Esophagus muscularis mucosa (tissue), 4 donors: ENCODE measurements around the gene LACTBL1. TPM values are rescaled to one million over a fixed set of nuclear protein-coding genes. Genes with fewer than 3 reads are reported as not detected.
A peak's percentile ranks its signal among the peaks of the same experiment; 100 is the strongest.

Source experiments
- DNase-seq: peaks from one replicate; pipeline ENCODE4 v3.0.0-alpha.2; 2017; ENCODE audit errors: extremely low spot score
- H3K27ac ChIP-seq, 4 donors: fragments of 200-600 bp; sonication (generic); replicated peaks in 1 of 4; 1 replicate in 3 of 4; 2 replicates in 1 of 4; pipeline ENCODE4 v1.5.1; 2016 to 2019; ENCODE audit warnings: mild to moderate bottlenecking in 1 of 4
- H3K27me3 ChIP-seq, 4 donors: fragments of 200-600 bp; sonication (generic); one replicate each; pipeline versions ENCODE4 v1.5.1 to v1.6.0; 2016 to 2019
- H3K36me3 ChIP-seq, 4 donors: fragments of 200-600 bp; sonication (generic); one replicate each; pipeline ENCODE4 v1.5.1; 2016 to 2019
- H3K4me1 ChIP-seq, 4 donors: fragments of 200-600 bp; sonication (generic); one replicate each; pipeline ENCODE4 v1.5.1; 2016 to 2019
- H3K4me3 ChIP-seq, 4 donors: fragments of 200-600 bp; sonication (generic); 1 replicate in 2 of 4; 2 replicates in 2 of 4; pipeline ENCODE4 v1.5.1; 2016 to 2019; ENCODE audit warnings: mild to moderate bottlenecking in 4 of 4, moderate library complexity in 1 of 4
- H3K9me3 ChIP-seq, 4 donors: fragments of 200-600 bp; sonication (generic); 1 replicate in 3 of 4; 2 replicates in 1 of 4; pipeline ENCODE4 v1.5.1; 2016 to 2019
- CTCF ChIP-seq, 3 experiments: fragments of 200-600 bp in 2 of 3; fragments of 450-650 bp in 1 of 3; sonication (generic) in 2 of 3; IDR thresholded peaks; one replicate each; pipeline ENCODE4 v1.5.1; 2017 to 2019; ENCODE audit warnings: antibody characterized with exemption in 3 of 3, mild to moderate bottlenecking in 2 of 3, moderate library complexity in 1 of 3
- EP300 ChIP-seq: sonication (generic); formaldehyde crosslinking; IDR thresholded peaks from one replicate; pipeline ENCODE4 v1.6.1; 2017; ENCODE audit warnings: antibody characterized with exemption
- POLR2A ChIP-seq: fragments of 450-650 bp; IDR thresholded peaks from one replicate; pipeline ENCODE4 v1.6.1; 2017; ENCODE audit warnings: antibody characterized with exemption, moderate library complexity, mild to moderate bottlenecking, low read depth
- POLR2AphosphoS5 ChIP-seq, 2 donors: sonication (generic); formaldehyde crosslinking; IDR thresholded peaks; one replicate each; pipeline ENCODE4 v1.6.1; 2017; ENCODE audit warnings: antibody characterized with exemption in 2 of 2
- WGBS: methylation state at CpG from one replicate; pipeline ENCODE4 v1.1.5; 2018; 5-methylcytosine and 5-hydroxymethylcytosine counted together
- intact Hi-C: fragments of 100-400 bp; cut with DNase I; formaldehyde crosslinking; loops from one replicate; pipeline ENCODE4 v1.15.1; 2023
- total RNA-seq, 4 donors: library from RNA; depleted of rRNA; stranded (reverse); fragments of >200 nt; gene quantifications; one replicate each; pipeline versions ENCODE4 v1.1.0 to v1.2.1, GENCODE V29; 2016

The LACTBL1 gene
- total RNA-seq, 4 donors from 2014 or later = not detected

DNA sequence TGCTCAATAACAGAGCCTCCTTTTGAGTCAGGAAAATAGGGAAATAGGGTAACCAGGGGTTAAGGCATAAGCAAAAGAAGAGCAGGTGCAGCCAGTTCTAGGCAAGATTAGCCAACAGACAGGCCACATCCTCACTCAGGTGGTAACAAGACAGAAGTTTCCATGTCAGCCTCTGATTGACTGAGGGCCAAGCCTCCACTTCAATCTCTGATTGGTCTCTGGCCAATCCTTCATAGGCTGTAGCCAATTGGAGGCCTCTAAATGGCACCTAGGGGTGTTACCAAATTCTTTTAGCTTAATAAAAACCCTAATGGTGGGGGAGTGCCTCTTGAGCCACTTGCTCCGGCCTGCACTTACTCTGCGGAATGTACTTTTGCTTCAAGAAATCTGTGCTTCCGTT is 37.2 kb downstream of the LACTBL1 start:
- Histone ChIP-seq H3K36me3 (no peaks in the 10 kb centered on the region), H3K9me3 (peaks cover 0 to 20% (median 4%) of the 10 kb centered on the region in 4 donors), H3K27ac (no peak overlapping the region), H3K4me3 (no peak overlapping the region), H3K4me1 (no peaks in the 10 kb centered on the region), H3K27me3 (peaks cover 0 to 14% (median 0%) of the 10 kb centered on the region in 4 donors)
- 95% methylated on average over 3 of the region's 3 CpGs for WGBS
- no peak for TF ChIP-seq POLR2A
- no peak for TF ChIP-seq CTCF (IDR thresholded peaks at IDR 0.05)
- no peak for TF ChIP-seq POLR2AphosphoS5 (IDR thresholded peaks at IDR 0.05)
- TF ChIP-seq EP300 = no peak
- DNase-seq = no peak
- intact Hi-C loops = no loop called here

DNA sequence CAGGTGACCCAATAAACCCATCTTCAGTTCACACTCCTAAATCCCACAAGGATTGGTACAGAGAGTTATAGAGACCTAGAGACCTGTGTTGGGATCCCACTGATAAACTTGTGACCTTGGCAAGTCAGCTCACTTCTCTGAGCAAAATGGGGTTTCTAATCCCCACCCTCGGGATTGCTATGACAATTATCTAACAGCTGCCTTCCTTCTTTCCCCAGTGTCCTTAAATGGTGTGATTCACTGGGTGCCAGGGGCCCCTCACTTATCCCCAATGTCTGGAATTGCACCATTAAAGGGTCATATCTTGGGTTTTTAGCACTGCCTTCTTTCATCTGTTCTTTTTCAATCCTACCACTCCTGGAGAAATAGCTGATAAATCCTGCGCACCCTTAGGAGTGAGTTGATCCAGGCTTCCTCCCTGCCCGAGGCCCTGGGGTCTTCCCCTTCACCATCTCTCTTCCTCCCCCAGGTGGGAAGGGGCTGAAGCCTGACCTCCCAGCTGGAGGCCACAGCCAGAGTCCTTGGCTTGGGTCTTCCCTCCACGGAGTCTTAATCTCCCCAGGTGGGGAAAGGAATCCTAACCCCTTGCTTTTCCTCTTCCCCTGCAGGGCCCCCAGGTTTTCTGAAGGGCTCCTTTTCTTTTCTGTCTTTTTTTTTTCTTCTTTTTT is 39.7 kb downstream of the LACTBL1 start:
- H3K27ac ChIP-seq = no peak overlapping the region
- 64% methylated on average over 4 of the region's 4 CpGs for WGBS
- H3K4me3 ChIP-seq = no peak overlapping the region
- no peaks in the 10 kb centered on the region for H3K36me3 ChIP-seq
- DNase-seq = no peak
- H3K4me1 ChIP-seq = no peaks in the 10 kb centered on the region
- intact Hi-C loops = no loop called here
- peaks cover 0 to 12% (median 4%) of the 10 kb centered on the region in 4 donors for H3K9me3 ChIP-seq
- peaks cover 0 to 17% (median 0%) of the 10 kb centered on the region in 4 donors for H3K27me3 ChIP-seq
- TF ChIP-seq POLR2A (no peak), EP300 (no peak), POLR2AphosphoS5 (IDR thresholded peaks at IDR 0.05) (no peak), CTCF (IDR thresholded peaks at IDR 0.05) (no peak)

DNA sequence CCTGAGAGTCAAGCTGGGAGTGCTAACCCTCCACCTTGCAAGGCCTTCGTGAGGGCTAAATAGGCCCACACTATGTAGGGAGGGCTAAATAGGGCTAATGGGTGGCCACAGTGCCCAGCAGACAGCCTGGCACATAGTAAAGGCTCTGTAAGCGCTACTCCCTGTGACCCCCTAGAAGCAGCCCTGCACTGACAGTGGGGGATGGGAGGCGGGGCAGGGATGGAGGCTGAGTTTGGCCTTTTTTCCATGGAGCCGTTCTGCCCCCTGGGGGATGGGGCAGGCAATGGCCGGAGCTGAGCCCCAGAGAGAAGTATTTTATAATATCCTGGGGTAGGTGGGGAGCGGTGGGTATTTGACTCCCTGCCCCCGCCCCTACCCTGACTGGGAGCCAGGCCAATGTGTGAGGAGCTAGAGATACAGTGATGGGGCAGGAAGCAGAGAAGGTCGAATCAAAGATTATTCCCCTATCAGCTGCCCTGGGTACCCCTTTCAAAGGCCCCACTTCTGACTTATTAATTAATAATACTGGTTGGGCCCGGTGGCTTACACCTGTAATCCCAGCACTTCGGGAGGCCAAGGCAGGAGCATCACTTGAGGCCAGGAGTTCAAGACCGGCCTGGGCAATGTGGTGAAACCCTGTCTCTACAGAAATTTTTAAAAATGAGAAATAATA is 42.3 kb downstream of the LACTBL1 start:
- intact Hi-C loops = loop anchor here (2.0 kb wide), 1 partner anchor 226 kb away; no protein-coding TSS in a partner anchor
- peak; percentile 62 to 72 (median 72) for TF ChIP-seq CTCF (IDR thresholded peaks at IDR 0.05)
- TF ChIP-seq EP300 = no peak
- H3K4me3 ChIP-seq = no peak overlapping the region
- no peaks in the 10 kb centered on the region for H3K4me1 ChIP-seq
- DNase-seq = no peak
- H3K9me3 ChIP-seq = peaks cover 0 to 7% (median 3%) of the 10 kb centered on the region in 4 donors
- H3K27ac ChIP-seq = no peak overlapping the region
- 69% methylated on average over 7 of the region's 11 CpGs for WGBS
- H3K36me3 ChIP-seq = no peaks in the 10 kb centered on the region
- peaks cover 0 to 34% (median 0%) of the 10 kb centered on the region in 4 donors for H3K27me3 ChIP-seq

DNA sequence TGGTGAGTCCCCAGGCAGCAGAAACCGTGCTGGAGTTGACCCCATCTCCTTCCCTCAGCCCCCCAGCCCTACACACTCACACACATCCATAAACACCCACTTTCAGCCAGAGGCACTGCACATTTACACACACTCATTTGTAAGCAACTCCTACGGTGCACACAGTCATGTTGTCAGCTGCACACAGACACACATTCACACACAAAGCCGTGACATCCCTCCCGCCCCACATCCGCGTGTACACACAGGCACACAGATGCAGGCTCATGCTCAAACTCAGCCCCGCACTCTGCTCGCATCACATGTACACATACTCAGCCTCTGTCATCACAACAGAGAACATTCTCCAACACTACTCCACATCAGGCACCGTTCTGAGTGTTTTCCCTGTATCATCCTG is 47.6 kb downstream of the LACTBL1 start:
- Histone ChIP-seq H3K27me3 (peaks cover 0 to 34% (median 0%) of the 10 kb centered on the region in 4 donors), H3K4me3 (no peak overlapping the region), H3K36me3 (no peaks in the 10 kb centered on the region), H3K4me1 (peaks cover 8 to 16% (median 13%) of the 10 kb centered on the region in 4 donors), H3K27ac (no peak overlapping the region), H3K9me3 (no peaks in the 10 kb centered on the region)
- TF ChIP-seq CTCF (IDR thresholded peaks at IDR 0.05) (no peak), EP300 (no peak), POLR2AphosphoS5 (IDR thresholded peaks at IDR 0.05) (no peak), POLR2A (no peak)
- intact Hi-C loops = no loop called here
- no peak for DNase-seq
- WGBS = 67% methylated on average over 9 of the region's 9 CpGs
